ENCODE data around the gene RBM23.

GRCh38 chr14:22885975-22886374 lies 33.0 kb downstream of the RBM23 start:
- TF ChIP-seq YY1 (IDR thresholded peaks at IDR 0.05; ENCODE audit: insufficient read depth, insufficient read length) (no peak), ZNF274 (IDR thresholded peaks at IDR 0.05; ENCODE audit: low read depth, low read length) (no peak)

Data from NT2/D1 (cell line).